GM12891 (cell line): ENCODE measurements around the gene WWC2.

Experiments
- POLR2A ChIP-seq: IDR thresholded peaks from 2 replicates; pipeline ENCODE4 v1.6.1; 2011; ENCODE audit warnings: low read depth, low read length, control low read depth
- POLR2AphosphoS5 ChIP-seq: IDR thresholded peaks from 2 replicates; pipeline ENCODE4 v1.6.1; 2011; ENCODE audit warnings: low read depth, low read length, control low read depth
- POU2F2 ChIP-seq: IDR thresholded peaks from 2 replicates; pipeline ENCODE4 v1.6.1; 2011; ENCODE audit warnings: low read depth, mild to moderate bottlenecking, control low read depth, low read length, moderate library complexity

DNA sequence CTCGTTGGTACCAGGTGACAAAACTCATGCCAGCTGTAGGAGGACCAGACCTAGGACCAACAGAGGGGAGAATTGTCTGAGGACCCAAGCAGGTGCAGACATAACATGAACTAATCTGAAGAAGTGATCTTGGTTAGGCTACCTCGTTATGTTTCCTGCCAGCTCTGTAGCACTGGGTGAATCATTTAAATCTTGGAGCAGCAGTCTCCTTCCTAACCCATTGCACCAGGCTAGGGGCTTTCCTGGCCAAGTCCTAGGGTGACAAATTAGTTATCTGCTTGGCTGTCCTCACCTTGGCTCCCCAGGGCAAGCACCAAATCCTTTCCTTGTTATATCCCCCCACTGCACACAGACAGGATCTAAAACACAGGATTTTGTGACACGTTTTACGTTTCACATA is 87.8 kb downstream of the WWC2 start:
- TF ChIP-seq POLR2A, result no peak
- no peak for TF ChIP-seq POLR2AphosphoS5
- TF ChIP-seq POU2F2, result no peak
